T-helper 2 cell treated with Interferon-gamma antibody and Interleukin-4, amounts not matched to agents 5 μg/mL and 100 μg/mL, for 36 hours (primary cell): ENCODE measurements around the gene TGFB1.

Source experiments
- DNase-seq: peaks from one replicate; pipeline ENCODE4 v3.0.0; 2021; ENCODE audit warnings: low spot score
- H3K27ac Mint-ChIP-seq: one replicate; pipeline ENCODE4 v1.8.0; 2021; ENCODE audit warnings: mild to moderate bottlenecking, mixed read lengths
- H3K27me3 Mint-ChIP-seq: one replicate; pipeline ENCODE4 v1.8.0; 2021; ENCODE audit warnings: low read depth, mixed read lengths
- H3K36me3 Mint-ChIP-seq: one replicate; pipeline ENCODE4 v1.8.0; 2021; ENCODE audit warnings: low read depth, mixed read lengths
- H3K4me1 Mint-ChIP-seq: one replicate; pipeline ENCODE4 v1.8.0; 2021; ENCODE audit warnings: low read depth, mixed read lengths
- H3K4me3 Mint-ChIP-seq: one replicate; pipeline ENCODE4 v1.8.0; 2022; ENCODE audit warnings: mild to moderate bottlenecking, moderate library complexity, mixed read lengths
- H3K9me3 Mint-ChIP-seq: one replicate; pipeline ENCODE4 v1.8.0; 2021; ENCODE audit warnings: mixed read lengths

Gene TGFB1

GRCh38 chr19:41344162-41344561 lies 9.6 kb downstream of the TGFB1 start:
- Mint-ChIP-seq H3K27ac (peak overlapping the region; percentile 67), H3K9me3 (peaks cover 8% of the 10 kb centered on the region), H3K4me3 (no peak overlapping the region), H3K4me1 (peaks cover 31% of the 10 kb centered on the region), H3K27me3 (no peaks in the 10 kb centered on the region), H3K36me3 (peaks cover 65% of the 10 kb centered on the region)
- no peak for DNase-seq

DNA sequence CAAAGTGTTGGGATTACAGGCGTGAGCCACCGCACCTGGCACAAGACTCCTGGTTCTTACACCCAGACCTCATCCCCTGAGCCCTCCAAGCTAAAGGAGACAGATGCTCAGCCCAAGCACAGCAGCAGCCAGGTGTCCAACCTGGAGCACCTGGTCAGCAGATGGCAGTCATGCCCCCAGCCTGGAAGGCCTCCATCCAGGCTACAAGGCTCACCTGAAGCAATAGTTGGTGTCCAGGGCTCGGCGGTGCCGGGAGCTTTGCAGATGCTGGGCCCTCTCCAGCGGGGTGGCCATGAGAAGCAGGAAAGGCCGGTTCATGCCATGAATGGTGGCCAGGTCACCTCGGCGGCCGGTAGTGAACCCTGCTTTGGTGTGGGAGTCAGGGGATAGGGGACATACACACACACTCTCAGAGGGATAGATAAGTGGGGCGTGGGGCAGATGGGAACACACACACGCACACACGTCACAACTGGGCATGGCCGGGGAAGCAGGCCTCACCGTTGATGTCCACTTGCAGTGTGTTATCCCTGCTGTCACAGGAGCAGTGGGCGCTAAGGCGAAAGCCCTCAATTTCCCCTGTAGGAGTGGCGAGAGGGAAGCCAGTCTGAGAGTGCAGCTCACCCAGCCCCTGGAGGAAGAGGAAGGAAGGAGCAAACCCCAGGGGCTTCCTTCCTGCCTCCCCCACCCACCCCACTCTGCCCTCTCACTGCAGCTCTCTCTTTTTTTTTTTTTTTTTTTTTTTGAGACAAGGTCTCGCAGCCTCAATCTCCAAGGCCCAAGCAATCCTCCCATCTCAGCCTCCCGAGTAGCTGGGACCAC lies 11.8 kb downstream of the TGFB1 start:
- H3K27ac Mint-ChIP-seq: no peak overlapping the region
- no peaks in the 10 kb centered on the region for H3K9me3 Mint-ChIP-seq
- peaks cover 59% of the 10 kb centered on the region for H3K36me3 Mint-ChIP-seq
- DNase-seq: no peak
- H3K4me3 Mint-ChIP-seq: peak overlapping the region; percentile 4
- peaks cover 25% of the 10 kb centered on the region for H3K4me1 Mint-ChIP-seq
- H3K27me3 Mint-ChIP-seq: no peaks in the 10 kb centered on the region

DNA sequence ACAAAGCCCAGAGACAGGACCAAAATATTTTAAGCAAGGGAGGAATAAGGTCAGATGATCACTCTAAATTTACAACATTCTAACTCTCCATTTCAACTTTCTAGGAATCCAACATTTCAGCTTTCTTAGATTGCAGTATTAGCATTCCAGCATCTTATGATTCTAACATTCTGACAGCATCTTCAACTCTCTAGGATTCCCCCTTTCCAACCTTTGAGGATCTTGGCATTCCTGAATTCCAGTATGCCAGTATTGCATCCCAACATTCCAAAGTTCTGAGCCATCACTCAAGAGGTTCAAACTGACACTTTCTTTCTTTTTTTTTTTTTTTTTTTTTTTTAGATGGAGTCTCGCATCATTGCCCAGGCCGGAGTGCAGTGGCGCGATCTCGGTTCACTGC lies 13.8 kb downstream of the TGFB1 start:
- Mint-ChIP-seq H3K4me3 (no peak overlapping the region), H3K36me3 (peaks cover 54% of the 10 kb centered on the region), H3K4me1 (peaks cover 27% of the 10 kb centered on the region), H3K27me3 (no peaks in the 10 kb centered on the region), H3K27ac (peak overlapping the region; percentile 45), H3K9me3 (no peaks in the 10 kb centered on the region)
- no peak for DNase-seq

DNA sequence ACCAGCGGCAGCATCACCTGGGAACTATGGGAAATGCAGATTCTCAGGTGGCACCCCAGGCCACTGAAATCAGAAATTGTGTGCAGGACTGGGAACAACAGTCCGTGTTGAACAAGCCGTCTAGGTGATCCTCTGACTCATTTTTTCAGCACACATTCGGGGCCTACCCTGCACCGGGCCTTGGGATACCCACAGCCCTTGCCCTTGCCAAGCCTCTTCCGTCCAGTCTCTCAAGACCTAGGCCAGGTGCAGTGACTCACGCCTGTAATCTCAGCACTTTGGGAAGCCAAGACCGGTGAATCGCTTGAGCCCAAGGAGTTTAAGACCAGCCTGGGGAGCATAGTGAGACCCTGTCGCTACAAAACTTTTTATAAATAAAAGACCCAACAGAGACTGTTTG lies 18.3 kb downstream of the TGFB1 start:
- H3K4me3 Mint-ChIP-seq: no peak overlapping the region
- H3K27me3 Mint-ChIP-seq: no peaks in the 10 kb centered on the region
- no peaks in the 10 kb centered on the region for H3K9me3 Mint-ChIP-seq
- peaks cover 50% of the 10 kb centered on the region for H3K36me3 Mint-ChIP-seq
- peaks cover 28% of the 10 kb centered on the region for H3K4me1 Mint-ChIP-seq
- DNase-seq: no peak
- H3K27ac Mint-ChIP-seq: no peak overlapping the region

DNA sequence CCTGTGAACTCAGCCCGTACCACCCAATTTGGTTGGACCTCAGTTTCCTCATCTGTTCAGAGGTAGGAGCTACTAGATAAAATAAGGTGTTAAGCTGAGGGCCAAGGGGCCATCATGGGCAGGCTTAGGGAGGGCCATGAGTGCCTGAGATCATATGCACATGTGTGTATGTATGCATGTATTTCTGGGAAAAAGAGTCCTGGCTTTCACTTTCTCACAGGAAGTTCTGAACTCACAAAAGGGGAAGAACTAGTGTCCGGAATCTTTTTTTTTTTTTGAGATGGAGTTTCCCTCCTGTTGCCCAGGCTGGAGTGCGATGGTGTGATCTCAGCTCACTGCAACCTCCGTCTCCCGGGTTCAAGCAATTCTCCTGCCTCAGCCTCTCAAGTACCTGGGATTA lies 18.9 kb downstream of the TGFB1 start:
- peak overlapping the region; percentile 15 for H3K27ac Mint-ChIP-seq
- no peaks in the 10 kb centered on the region for H3K9me3 Mint-ChIP-seq
- H3K27me3 Mint-ChIP-seq: no peaks in the 10 kb centered on the region
- peaks cover 48% of the 10 kb centered on the region for H3K36me3 Mint-ChIP-seq
- DNase-seq: no peak
- peaks cover 27% of the 10 kb centered on the region for H3K4me1 Mint-ChIP-seq
- no peak overlapping the region for H3K4me3 Mint-ChIP-seq

- Mint-ChIP-seq H3K27me3 (no peaks in the 10 kb centered on the region), H3K27ac (peak overlapping the region; percentile 21), H3K9me3 (no peaks in the 10 kb centered on the region), H3K36me3 (peaks cover 54% of the 10 kb centered on the region), H3K4me3 (no peak overlapping the region), H3K4me1 (peaks cover 39% of the 10 kb centered on the region)
- DNase-seq: no peak
Measured at GRCh38 chr19:41332468-41332867, 21.3 kb downstream of the TGFB1 start.

DNA sequence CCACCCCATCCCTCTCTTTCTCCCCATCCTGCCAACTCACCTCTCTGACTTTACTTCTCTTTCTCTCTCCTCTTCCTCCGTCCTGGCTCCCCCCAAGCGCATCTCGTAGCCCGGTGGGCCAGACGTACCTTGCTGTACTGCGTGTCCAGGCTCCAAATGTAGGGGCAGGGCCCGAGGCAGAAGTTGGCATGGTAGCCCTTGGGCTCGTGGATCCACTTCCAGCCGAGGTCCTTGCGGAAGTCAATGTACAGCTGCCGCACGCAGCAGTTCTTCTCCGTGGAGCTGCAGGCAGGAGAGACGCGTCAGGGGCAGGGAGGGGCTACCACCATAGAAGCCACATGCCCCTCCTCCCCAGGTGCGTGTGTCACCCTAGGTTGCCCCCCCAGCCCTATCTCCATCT lies 21.7 kb downstream of the TGFB1 start:
- peaks cover 41% of the 10 kb centered on the region for H3K4me1 Mint-ChIP-seq
- DNase-seq: no peak
- peaks cover 55% of the 10 kb centered on the region for H3K36me3 Mint-ChIP-seq
- H3K27ac Mint-ChIP-seq: peak overlapping the region; percentile 52
- no peaks in the 10 kb centered on the region for H3K9me3 Mint-ChIP-seq
- H3K27me3 Mint-ChIP-seq: no peaks in the 10 kb centered on the region
- no peak overlapping the region for H3K4me3 Mint-ChIP-seq

DNA sequence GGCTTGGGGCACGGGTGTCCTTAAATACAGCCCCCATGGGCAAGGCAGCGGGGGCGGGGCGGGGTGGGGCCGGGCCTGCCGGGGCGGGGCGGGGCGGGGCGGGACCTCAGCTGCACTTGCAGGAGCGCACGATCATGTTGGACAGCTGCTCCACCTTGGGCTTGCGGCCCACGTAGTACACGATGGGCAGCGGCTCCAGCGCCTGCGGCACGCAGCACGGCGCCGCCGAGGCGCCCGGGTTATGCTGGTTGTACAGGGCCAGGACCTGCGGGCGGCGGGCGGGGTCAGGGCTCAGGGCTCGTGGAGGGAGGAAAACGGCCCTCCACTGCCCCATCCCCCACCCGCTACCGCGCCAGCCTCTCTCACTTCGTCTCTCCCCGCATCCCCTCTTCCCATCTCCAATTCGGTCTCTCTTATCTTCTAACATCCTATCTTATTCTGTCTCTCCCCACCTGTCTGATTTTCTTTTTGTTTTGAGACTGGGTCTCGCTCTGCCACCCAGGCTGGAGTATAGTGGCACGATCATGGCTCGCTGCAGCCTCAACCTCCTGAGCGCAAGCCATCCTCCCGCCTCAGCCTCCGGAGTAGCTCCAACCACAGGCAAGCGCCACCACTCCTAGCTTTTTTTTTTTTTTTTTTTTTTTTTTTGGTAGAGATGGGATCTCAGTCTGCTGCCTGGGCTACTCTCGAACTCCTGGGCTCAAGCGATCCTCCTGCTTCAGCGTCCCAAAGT lies 22.6 kb downstream of the TGFB1 start:
- H3K4me1 Mint-ChIP-seq: peaks cover 50% of the 10 kb centered on the region
- H3K27ac Mint-ChIP-seq: peak overlapping the region; percentile 52
- no peaks in the 10 kb centered on the region for H3K9me3 Mint-ChIP-seq
- no peak for DNase-seq
- H3K36me3 Mint-ChIP-seq: peaks cover 58% of the 10 kb centered on the region
- peak overlapping the region; percentile 40 for H3K4me3 Mint-ChIP-seq
- no peaks in the 10 kb centered on the region for H3K27me3 Mint-ChIP-seq

- H3K27ac Mint-ChIP-seq: peak overlapping the region; percentile 90
- H3K27me3 Mint-ChIP-seq: no peaks in the 10 kb centered on the region
- peaks cover 50% of the 10 kb centered on the region for H3K4me1 Mint-ChIP-seq
- H3K9me3 Mint-ChIP-seq: no peaks in the 10 kb centered on the region
- peak overlapping the region; percentile 54 for H3K4me3 Mint-ChIP-seq
- H3K36me3 Mint-ChIP-seq: peaks cover 57% of the 10 kb centered on the region
- no peak for DNase-seq
Measured at GRCh38 chr19:41330481-41330880, 23.2 kb downstream of the TGFB1 start.

- peaks cover 53% of the 10 kb centered on the region for H3K4me1 Mint-ChIP-seq
- peak overlapping the region; percentile 80 for H3K4me3 Mint-ChIP-seq
- H3K36me3 Mint-ChIP-seq: peaks cover 64% of the 10 kb centered on the region
- no peaks in the 10 kb centered on the region for H3K27me3 Mint-ChIP-seq
- no peak for DNase-seq
- H3K9me3 Mint-ChIP-seq: no peaks in the 10 kb centered on the region
- peak overlapping the region; percentile 92 for H3K27ac Mint-ChIP-seq
Measured at GRCh38 chr19:41328842-41329225, 24.9 kb downstream of the TGFB1 start.

- no peaks in the 10 kb centered on the region for H3K9me3 Mint-ChIP-seq
- H3K4me1 Mint-ChIP-seq: peaks cover 53% of the 10 kb centered on the region
- H3K4me3 Mint-ChIP-seq: peak overlapping the region; percentile 80
- peak overlapping the region; percentile 92 for H3K27ac Mint-ChIP-seq
- peaks cover 61% of the 10 kb centered on the region for H3K36me3 Mint-ChIP-seq
- DNase-seq: peak; percentile 68
- H3K27me3 Mint-ChIP-seq: no peaks in the 10 kb centered on the region
Measured at GRCh38 chr19:41328157-41328841, 25.4 kb downstream of the TGFB1 start.

GRCh38 chr19:41327576-41328156 lies 26.1 kb downstream of the TGFB1 start:
- peak; percentile 90 for DNase-seq
- Mint-ChIP-seq H3K27me3 (no peaks in the 10 kb centered on the region), H3K4me1 (peaks cover 54% of the 10 kb centered on the region), H3K9me3 (no peaks in the 10 kb centered on the region), H3K36me3 (peaks cover 64% of the 10 kb centered on the region), H3K4me3 (peak overlapping the region; percentile 80), H3K27ac (peak overlapping the region; percentile 92)

GRCh38 chr19:41327076-41327575 lies 26.6 kb downstream of the TGFB1 start:
- no peak for DNase-seq
- Mint-ChIP-seq H3K4me1 (peaks cover 50% of the 10 kb centered on the region), H3K36me3 (peaks cover 62% of the 10 kb centered on the region), H3K4me3 (peak overlapping the region; percentile 76), H3K9me3 (no peaks in the 10 kb centered on the region), H3K27ac (peak overlapping the region; percentile 79), H3K27me3 (no peaks in the 10 kb centered on the region)
